MCF 10A (cell line): Measurements from ENCODE around the gene P4HA2. TPM values are rescaled to one million over a fixed set of nuclear protein-coding genes. Genes with fewer than 3 reads are reported as not detected.

Experiments used
- BruUV-seq: library from RNA; stranded (reverse); fragments of 400-500 nt; replicated peaks from 2 replicates; lab custom pipeline; 2021; lab: Mats Ljungman, UMichigan
- CTCF ChIA-PET: fragments of 300-600 bp; sonication (Branson Sonifier 250); formaldehyde crosslinking; extraction: SDS; loops from one replicate; lab custom pipeline; 2021; ENCODE audit warnings: antibody characterized with exemption, inconsistent platforms; lab: Yijun Ruan, JAX
- POLR2A ChIA-PET: fragments of 300-600, 350-650 bp; sonication (Branson Sonifier 250); formaldehyde crosslinking; extraction: SDS; loops from one replicate; lab custom pipeline; 2020; ENCODE audit warnings: antibody characterized with exemption, inconsistent platforms; lab: Yijun Ruan, JAX
- DNase-seq: peaks from one replicate; pipeline ENCODE4 v3.0.0-alpha.2; 2018; ENCODE audit not compliant: unreplicated experiment
- H3K27ac Mint-ChIP-seq: one replicate; pipeline ENCODE4 v1.8.0; 2022; ENCODE audit warnings: mild to moderate bottlenecking, low read depth, mixed read lengths; ENCODE audit not compliant: unreplicated experiment
- H3K27me3 Mint-ChIP-seq: one replicate; pipeline ENCODE4 v1.8.0; 2022; ENCODE audit warnings: mixed read lengths; ENCODE audit not compliant: insufficient read depth, unreplicated experiment
- H3K36me3 Mint-ChIP-seq: one replicate; pipeline ENCODE4 v1.8.0; 2022; ENCODE audit warnings: mild to moderate bottlenecking, moderate library complexity, mixed read lengths; ENCODE audit not compliant: insufficient read depth, unreplicated experiment
- H3K4me1 Mint-ChIP-seq: one replicate; pipeline ENCODE4 v1.8.0; 2022; ENCODE audit warnings: mixed read lengths; ENCODE audit not compliant: insufficient read depth, unreplicated experiment
- H3K4me3 Mint-ChIP-seq: one replicate; pipeline ENCODE4 v1.8.0; 2022; ENCODE audit warnings: mild to moderate bottlenecking, moderate library complexity, mixed read lengths; ENCODE audit not compliant: unreplicated experiment
- H3K9me3 Mint-ChIP-seq: one replicate; pipeline ENCODE4 v1.8.0; 2022; ENCODE audit warnings: mixed read lengths; ENCODE audit not compliant: unreplicated experiment
- intact Hi-C: fragments of 100-400 bp; cut with micrococcal nuclease; formaldehyde crosslinking; loops from 2 replicates; pipeline ENCODE4 v1.14.1; 2022
- total RNA-seq: library from RNA; stranded (reverse); gene quantifications from 2 replicates; pipeline ENCODE4 v1.2.3, GENCODE V29; 2022
- TF ChIP-seq, protein P1 (sequence below): fragments of 200-600 bp; IDR thresholded peaks from one replicate; pipeline ENCODE4 v1.8.0; 2022; ENCODE audit warnings: antibody characterized with exemption, mild to moderate bottlenecking; ENCODE audit not compliant: unreplicated experiment

Gene P4HA2
- total RNA-seq, 1 experiment from 2014 or later: 53.1 TPM

DNA sequence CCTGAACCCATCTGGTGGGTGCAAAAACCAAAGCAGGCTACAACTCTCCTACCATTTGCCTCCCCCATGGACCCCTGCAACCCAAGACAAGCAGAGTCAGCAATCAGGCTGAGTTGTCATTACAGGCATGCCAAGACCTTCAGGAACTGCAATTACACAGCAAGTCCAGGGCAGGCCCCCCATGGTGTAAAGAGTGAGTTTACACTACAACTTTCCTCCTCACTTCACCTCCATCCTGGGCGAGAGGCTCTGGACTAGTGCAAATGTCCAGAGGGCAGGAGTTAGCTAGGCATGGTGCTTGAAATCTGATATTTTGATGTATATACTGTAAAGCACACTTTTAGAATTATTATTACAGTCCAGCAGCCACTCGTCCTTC lies 7.0 kb upstream of the P4HA2 start:
- intact Hi-C loops: no loop called here
- Mint-ChIP-seq H3K27ac (no peak overlapping the region), H3K27me3 (no peaks in the 10 kb centered on the region), H3K9me3 (no peaks in the 10 kb centered on the region), H3K36me3 (no peaks in the 10 kb centered on the region), H3K4me3 (no peak overlapping the region), H3K4me1 (no peaks in the 10 kb centered on the region)
- CTCF ChIA-PET: interaction anchor here (0.6 to 1.4 kb wide), 7 partner anchors 9 to 806 kb away, joined by 3 to 5 read pairs (median 3); partner anchors contain the start of gene SLC22A4
- DNase-seq: no peak
- POLR2A ChIA-PET: interaction anchor here (1.1 kb wide), 1 partner anchor 9 kb away, joined by 6 read pairs; no protein-coding TSS in a partner anchor
- TF ChIP-seq, protein P1, sequence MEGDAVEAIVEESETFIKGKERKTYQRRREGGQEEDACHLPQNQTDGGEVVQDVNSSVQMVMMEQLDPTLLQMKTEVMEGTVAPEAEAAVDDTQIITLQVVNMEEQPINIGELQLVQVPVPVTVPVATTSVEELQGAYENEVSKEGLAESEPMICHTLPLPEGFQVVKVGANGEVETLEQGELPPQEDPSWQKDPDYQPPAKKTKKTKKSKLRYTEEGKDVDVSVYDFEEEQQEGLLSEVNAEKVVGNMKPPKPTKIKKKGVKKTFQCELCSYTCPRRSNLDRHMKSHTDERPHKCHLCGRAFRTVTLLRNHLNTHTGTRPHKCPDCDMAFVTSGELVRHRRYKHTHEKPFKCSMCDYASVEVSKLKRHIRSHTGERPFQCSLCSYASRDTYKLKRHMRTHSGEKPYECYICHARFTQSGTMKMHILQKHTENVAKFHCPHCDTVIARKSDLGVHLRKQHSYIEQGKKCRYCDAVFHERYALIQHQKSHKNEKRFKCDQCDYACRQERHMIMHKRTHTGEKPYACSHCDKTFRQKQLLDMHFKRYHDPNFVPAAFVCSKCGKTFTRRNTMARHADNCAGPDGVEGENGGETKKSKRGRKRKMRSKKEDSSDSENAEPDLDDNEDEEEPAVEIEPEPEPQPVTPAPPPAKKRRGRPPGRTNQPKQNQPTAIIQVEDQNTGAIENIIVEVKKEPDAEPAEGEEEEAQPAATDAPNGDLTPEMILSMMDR: no peak
- BruUV-seq: no TSS peak

DNA sequence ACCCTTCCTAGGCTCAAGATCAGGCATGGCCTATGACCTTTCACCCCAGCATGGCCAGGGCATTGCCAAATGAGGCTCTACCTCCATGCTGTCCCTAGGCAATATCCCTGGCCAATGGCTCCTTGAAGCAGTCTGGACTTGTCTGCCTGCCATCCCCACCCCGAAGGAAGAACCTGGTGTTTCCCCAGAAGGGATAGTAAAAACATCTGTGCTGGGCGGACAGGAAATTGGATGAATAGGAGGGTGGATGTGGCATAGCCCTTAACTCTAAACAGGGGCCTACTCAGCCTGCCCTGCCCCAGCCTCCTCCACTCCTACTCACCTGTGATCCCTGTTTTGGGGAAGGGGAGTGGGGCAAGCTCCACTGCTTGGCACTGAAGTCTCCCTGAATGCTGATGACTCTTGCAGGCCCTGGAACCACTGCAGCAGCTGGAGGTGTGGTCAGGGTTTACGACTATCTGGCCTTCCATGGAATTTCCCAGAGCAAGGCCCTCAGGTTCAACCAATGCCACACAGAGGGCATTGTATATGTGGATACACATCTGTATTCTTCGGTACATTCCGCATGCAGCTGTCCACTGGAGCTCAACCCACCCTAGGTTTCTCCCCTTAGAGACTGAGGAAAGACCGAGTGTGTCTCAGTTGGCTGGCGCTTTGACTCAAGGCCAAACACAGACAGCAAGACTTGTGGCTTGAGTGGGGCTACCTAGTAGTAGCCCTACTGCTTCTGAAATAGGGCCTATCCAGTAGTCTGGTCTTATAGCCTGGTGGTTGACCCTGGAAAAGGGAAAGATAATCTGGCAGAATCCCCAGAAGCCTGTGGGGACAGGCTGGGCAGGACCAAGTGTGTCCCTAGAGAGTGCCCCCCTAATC lies 6.4 kb upstream of the P4HA2 start:
- BruUV-seq: no TSS peak
- DNase-seq: no peak
- ChIA-PET POLR2A (interaction anchor here (1.1 kb wide), 1 partner anchor 9 kb away, joined by 6 read pairs; no protein-coding TSS in a partner anchor), CTCF (interaction anchor here (0.6 to 1.2 kb wide), 3 partner anchors 41 to 234 kb away, joined by 3 read pairs; partner anchors contain the start of gene SLC22A4)
- TF ChIP-seq, protein P1: no peak
- Mint-ChIP-seq H3K36me3 (no peaks in the 10 kb centered on the region), H3K4me3 (no peak overlapping the region), H3K27me3 (no peaks in the 10 kb centered on the region), H3K27ac (no peak overlapping the region), H3K4me1 (no peaks in the 10 kb centered on the region), H3K9me3 (no peaks in the 10 kb centered on the region)
- intact Hi-C loops: no loop called here

DNA sequence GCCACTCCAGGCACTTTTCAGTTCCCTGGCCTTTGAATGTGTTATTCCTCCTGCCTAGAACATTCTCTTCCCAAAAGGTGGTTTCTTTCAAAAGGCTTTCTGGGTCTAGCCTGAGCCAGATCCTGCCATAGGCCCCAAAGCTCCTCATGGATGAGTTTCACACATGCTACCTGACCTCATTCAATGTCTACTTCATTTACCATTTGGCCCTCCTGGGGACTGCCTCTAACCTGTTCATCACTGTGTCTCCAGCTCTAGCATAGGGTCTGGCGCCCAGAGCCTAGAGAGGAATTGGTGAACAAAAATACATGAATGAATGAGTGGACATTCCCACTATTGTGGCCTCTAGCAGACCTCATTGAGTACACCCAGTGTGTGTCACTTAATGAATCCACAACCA lies 5.4 kb upstream of the P4HA2 start:
- TF ChIP-seq, protein P1: no peak
- ChIA-PET POLR2A (no interaction called here), CTCF (interaction anchor here (0.6 to 1.0 kb wide), 2 partner anchors 53 to 235 kb away, joined by 3 to 9 read pairs; no protein-coding TSS in a partner anchor)
- no peaks in the 10 kb centered on the region for H3K4me1 Mint-ChIP-seq
- no peaks in the 10 kb centered on the region for H3K36me3 Mint-ChIP-seq
- no peaks in the 10 kb centered on the region for H3K27me3 Mint-ChIP-seq
- intact Hi-C loops: no loop called here
- no peaks in the 10 kb centered on the region for H3K9me3 Mint-ChIP-seq
- H3K27ac Mint-ChIP-seq: no peak overlapping the region
- H3K4me3 Mint-ChIP-seq: no peak overlapping the region
- no TSS peak for BruUV-seq
- no peak for DNase-seq

GRCh38 chr5:132232465-132232864 lies 4.8 kb upstream of the P4HA2 start:
- intact Hi-C loops: no loop called here
- ChIA-PET CTCF (interaction anchor here (1.0 kb wide), 1 partner anchor 52 kb away, joined by 9 read pairs; no protein-coding TSS in a partner anchor), POLR2A (no interaction called here)
- DNase-seq: no peak
- Mint-ChIP-seq H3K27ac (no peak overlapping the region), H3K9me3 (no peaks in the 10 kb centered on the region), H3K4me1 (no peaks in the 10 kb centered on the region), H3K36me3 (no peaks in the 10 kb centered on the region), H3K27me3 (no peaks in the 10 kb centered on the region), H3K4me3 (no peak overlapping the region)
- no TSS peak for BruUV-seq
- TF ChIP-seq, protein P1: no peak
